GM10847 (cell line): ENCODE data around the gene SBK1.

Experiments used
- POLR2A ChIP-seq: IDR thresholded peaks from 2 replicates; pipeline ENCODE4 v1.6.1; 2011; ENCODE audit not compliant: insufficient read length; ENCODE audit errors: extremely low read depth

Gene SBK1

GRCh38 chr16:28293601-28293960 lies 1.3 kb downstream of the SBK1 start:
- TF ChIP-seq POLR2A = no peak

GRCh38 chr16:28294201-28294600 lies 1.9 kb downstream of the SBK1 start:
- TF ChIP-seq POLR2A = no peak

GRCh38 chr16:28295276-28295675 lies 3.0 kb downstream of the SBK1 start:
- no peak for TF ChIP-seq POLR2A

DNA sequence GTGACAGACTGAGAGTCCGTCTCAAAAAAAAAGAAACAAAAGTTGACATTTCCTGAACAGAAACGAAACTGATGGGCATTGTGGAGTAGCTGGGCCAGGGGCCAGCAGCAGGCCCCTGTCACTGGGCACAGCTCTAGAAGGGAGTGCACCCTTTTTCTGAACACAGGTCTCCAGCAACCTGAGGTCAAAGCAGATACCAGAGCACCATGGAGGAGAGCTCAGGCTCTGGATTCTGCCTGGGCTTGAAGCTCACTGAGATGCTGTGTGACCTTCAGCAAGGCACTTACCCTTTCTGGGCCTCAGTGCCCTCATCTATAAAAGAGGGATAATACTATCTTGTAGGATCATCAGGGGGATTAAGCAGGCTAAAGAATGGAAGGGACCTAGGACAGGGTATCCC lies 5.0 kb downstream of the SBK1 start:
- TF ChIP-seq POLR2A = no peak

GRCh38 chr16:28297784-28298510 lies 5.6 kb downstream of the SBK1 start:
- TF ChIP-seq POLR2A = no peak

GRCh38 chr16:28298511-28298878 lies 6.2 kb downstream of the SBK1 start:
- TF ChIP-seq POLR2A = no peak

DNA sequence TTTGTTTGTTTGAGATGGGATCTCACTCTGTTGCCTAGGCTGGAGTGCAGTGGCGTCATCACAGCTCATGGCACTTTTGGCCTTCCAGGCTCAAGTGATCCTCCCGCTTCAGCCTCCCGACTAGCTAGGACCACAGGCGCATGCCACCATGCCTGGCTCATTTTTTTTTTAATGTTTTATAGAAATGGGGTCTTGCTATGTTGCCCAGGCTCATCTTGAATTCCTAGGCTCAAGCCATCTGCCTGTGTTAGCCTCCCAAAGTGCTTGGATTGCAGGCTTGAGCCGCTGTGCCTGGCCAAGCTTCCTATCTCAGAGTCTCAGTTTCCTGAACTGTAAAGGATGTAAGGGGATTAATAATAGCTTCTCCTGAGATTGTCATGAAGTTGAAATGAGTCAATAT lies 8.0 kb downstream of the SBK1 start:
- TF ChIP-seq POLR2A = no peak

DNA sequence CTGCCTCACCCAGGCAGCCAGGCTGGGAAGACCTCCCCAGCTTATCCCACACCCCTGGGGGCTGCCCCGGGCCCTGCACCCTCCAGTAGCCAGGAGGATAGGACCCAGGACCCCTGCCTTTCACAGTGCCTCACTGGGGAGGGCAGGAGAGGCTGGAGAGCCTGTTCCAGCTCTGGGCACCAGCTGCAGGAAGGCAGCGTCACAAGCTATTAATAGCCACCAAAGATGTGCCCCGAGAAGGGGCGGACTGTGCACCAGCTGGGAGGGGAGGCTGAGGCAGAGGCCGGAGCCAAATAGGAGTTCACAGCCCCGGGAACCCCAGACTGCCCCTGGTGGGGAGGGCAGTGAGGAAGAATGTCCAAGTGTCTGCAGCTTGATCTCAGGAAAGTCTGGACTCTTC lies 8.8 kb downstream of the SBK1 start:
- no peak for TF ChIP-seq POLR2A

- TF ChIP-seq POLR2A = no peak
Observed at GRCh38 chr16:28301620-28302019, 9.3 kb downstream of the SBK1 start.

GRCh38 chr16:28303132-28303531 lies 10.8 kb downstream of the SBK1 start:
- no peak for TF ChIP-seq POLR2A

GRCh38 chr16:28304214-28304613 lies 11.9 kb downstream of the SBK1 start:
- TF ChIP-seq POLR2A = no peak

DNA sequence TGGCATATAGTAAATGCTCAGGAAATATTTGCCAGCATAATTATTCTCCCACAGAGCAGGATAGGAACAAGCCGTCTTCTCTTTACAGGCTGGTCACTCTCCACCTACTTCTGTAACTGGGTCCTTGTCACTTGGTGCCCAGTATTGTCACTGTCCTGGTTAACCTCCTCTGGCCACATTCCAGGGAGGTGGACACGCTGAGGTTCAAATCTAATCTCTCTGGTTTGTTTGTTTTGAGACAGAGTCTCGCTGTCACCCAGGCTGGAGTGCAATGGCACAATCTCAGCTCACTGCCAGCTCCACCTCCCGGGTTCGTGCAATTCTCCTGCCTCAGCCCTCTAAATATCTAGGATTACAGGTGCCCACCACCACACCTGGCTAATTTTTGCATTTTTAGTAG lies 15.6 kb downstream of the SBK1 start:
- TF ChIP-seq POLR2A = no peak

- TF ChIP-seq POLR2A = no peak
Observed at GRCh38 chr16:28308794-28309584, 16.7 kb downstream of the SBK1 start.

- TF ChIP-seq POLR2A = no peak
Observed at GRCh38 chr16:28309811-28310311, 17.5 kb downstream of the SBK1 start.

- no peak for TF ChIP-seq POLR2A
Observed at GRCh38 chr16:28310796-28311195, 18.5 kb downstream of the SBK1 start.

DNA sequence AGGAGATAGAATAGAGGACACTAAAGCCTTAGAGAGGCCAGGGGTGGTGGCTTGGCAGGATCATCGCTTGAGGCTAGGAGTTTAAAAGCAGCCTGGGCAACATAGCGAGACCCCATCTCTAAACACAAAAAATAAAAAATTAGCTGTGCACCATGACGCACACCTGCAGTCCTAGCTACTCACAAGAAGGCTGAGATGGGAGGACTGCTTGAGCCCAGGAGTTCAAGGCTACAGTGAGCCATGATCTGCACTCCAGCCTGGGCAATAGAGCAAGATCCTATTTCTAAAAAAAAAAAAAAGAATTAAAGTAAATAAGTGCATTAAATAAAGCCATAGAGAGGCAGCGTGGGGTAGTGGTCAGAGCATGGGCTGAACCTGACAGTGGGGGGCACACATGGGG lies 19.1 kb downstream of the SBK1 start:
- TF ChIP-seq POLR2A = no peak
